Activated naive CD8-positive, alpha-beta T cell treated with anti-CD3 and anti-CD28 coated beads, Interleukin-2, amount 50 U/mL, for 24 hours (primary cell): Measurements from ENCODE around the gene MUC5B.

ENCODE experiments used
- ATAC-seq: fragments of 150-1000 bp; cut with Tn5 transposase; one replicate; pipeline ENCODE4 v1.10.0; 2021
- DNase-seq: peaks from one replicate; pipeline ENCODE4 v3.0.0; 2021
- H3K27ac Mint-ChIP-seq: one replicate; pipeline ENCODE4 v1.8.0; 2021; ENCODE audit warnings: mild to moderate bottlenecking, mixed read lengths
- H3K27me3 Mint-ChIP-seq: one replicate; pipeline ENCODE4 v1.8.0; 2021; ENCODE audit warnings: mixed read lengths
- H3K36me3 Mint-ChIP-seq: one replicate; pipeline ENCODE4 v1.8.0; 2021; ENCODE audit warnings: low read depth, mixed read lengths
- H3K4me1 Mint-ChIP-seq: one replicate; pipeline ENCODE4 v1.8.0; 2021; ENCODE audit warnings: mixed read lengths
- H3K4me3 Mint-ChIP-seq: one replicate; pipeline ENCODE4 v1.8.0; 2021; ENCODE audit warnings: mild to moderate bottlenecking, moderate library complexity, mixed read lengths
- H3K9me3 Mint-ChIP-seq: one replicate; pipeline ENCODE4 v1.8.0; 2021; ENCODE audit warnings: mixed read lengths

MUC5B gene

DNA sequence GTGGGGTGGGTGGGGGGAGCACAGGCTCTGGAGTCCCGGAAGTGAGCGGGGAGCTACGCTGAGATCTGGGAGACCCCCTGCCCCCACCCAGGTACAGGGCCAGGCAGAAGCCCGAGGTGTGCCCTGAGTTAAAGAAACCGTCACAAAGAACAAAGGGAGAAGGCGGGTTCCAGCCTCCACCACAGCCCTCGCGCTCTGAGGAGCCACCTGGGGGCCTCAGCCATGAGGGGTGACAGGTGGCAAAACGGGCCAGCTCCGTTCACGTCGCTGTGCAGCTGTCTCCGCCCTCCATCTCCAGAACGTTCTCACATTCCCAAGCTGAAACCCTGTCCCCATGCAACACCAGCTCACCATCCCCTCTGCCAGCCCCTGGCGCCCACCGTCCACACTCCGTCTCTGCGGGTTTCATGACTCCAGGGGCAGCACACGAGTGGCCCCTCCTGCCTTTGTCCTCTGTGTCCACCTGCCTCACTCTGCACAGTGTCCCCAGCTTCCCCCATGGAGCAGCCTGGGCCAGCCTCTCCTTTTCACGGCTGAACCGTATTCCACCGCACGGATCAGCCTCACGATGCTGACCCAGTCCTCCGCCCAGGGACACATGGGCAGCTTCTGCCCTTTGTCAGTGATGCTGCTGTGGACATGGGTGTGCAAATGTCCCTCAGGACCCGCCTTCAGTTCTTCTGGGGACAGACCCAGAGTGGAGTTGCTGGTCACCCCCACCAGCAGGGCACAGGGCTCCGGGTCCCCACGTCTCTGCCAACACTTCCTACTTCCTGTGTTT, 1.7 kb upstream of the MUC5B start:
- no peak for DNase-seq
- no peak overlapping the region for H3K4me3 Mint-ChIP-seq
- H3K9me3 Mint-ChIP-seq: no peaks in the 10 kb centered on the region
- H3K27ac Mint-ChIP-seq: no peak overlapping the region
- peaks cover 5% of the 10 kb centered on the region for H3K27me3 Mint-ChIP-seq
- H3K36me3 Mint-ChIP-seq: no peaks in the 10 kb centered on the region
- H3K4me1 Mint-ChIP-seq: no peaks in the 10 kb centered on the region
- ATAC-seq: no peak

GRCh38 chr11:1221848-1222311, 986 bp upstream of the MUC5B start:
- DNase-seq (no peak), ATAC-seq (no peak)
- no peak overlapping the region for H3K4me3 Mint-ChIP-seq
- no peaks in the 10 kb centered on the region for H3K4me1 Mint-ChIP-seq
- H3K27ac Mint-ChIP-seq: no peak overlapping the region
- peaks cover 5% of the 10 kb centered on the region for H3K27me3 Mint-ChIP-seq
- H3K9me3 Mint-ChIP-seq: no peaks in the 10 kb centered on the region
- H3K36me3 Mint-ChIP-seq: no peaks in the 10 kb centered on the region

GRCh38 chr11:1223346-1224110, 662 bp downstream of the MUC5B start:
- no peak overlapping the region for H3K4me3 Mint-ChIP-seq
- ATAC-seq (no peak), DNase-seq (no peak)
- H3K9me3 Mint-ChIP-seq: no peaks in the 10 kb centered on the region
- no peaks in the 10 kb centered on the region for H3K36me3 Mint-ChIP-seq
- H3K27ac Mint-ChIP-seq: no peak overlapping the region
- no peaks in the 10 kb centered on the region for H3K4me1 Mint-ChIP-seq
- peaks cover 5% of the 10 kb centered on the region for H3K27me3 Mint-ChIP-seq

- H3K27ac Mint-ChIP-seq: no peak overlapping the region
- DNase-seq: no peak
- H3K9me3 Mint-ChIP-seq: no peaks in the 10 kb centered on the region
- no peaks in the 10 kb centered on the region for H3K4me1 Mint-ChIP-seq
- H3K27me3 Mint-ChIP-seq: peaks cover 5% of the 10 kb centered on the region
- H3K36me3 Mint-ChIP-seq: no peaks in the 10 kb centered on the region
- no peak for ATAC-seq
- no peak overlapping the region for H3K4me3 Mint-ChIP-seq
Measured at GRCh38 chr11:1224111-1224490, 1.2 kb downstream of the MUC5B start.

DNA sequence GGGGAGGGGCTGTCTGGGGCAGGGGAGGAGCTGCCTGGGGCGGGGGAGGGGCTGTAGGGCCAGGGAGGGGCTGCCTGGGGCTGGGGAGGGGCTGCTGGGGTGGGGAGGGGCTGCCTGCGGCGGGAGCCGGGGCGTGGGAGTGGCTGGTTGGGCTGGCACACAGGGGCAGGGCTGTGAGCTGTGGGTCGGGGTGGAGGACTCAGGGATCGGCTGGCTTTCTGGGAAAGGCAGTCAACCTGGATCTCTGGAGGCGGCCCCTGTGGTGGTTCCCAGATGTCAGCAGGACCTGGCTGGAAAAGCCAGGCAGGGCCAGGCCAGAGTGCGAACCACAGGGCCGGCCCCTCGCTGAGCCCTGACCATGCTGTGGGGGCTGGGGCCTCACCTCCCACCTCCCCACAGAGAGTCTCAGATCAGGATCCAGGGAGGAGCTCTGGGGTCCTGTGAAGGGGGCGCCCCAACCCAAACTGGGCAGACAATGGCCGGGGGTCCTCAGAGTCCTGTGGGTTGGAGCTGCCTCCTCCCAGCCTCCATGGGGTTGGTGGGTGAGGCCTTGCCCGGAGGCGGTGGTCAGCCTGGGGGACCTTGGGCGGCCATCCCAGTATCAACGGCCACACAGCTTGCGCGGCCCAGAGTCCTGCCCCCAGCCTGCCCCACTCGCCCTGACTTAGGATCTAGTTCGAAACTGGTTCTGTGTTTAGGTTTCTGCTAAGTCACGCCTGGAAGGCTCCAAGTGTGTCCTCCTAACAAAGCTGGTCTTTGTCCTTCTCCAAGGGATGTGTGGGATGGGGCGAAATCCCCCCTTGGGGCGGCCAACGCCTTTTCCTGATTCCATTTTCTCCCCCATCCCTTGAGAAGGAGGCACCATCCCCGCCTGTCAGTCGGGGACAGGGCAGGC, 1.9 kb downstream of the MUC5B start:
- Mint-ChIP-seq H3K27me3 (peaks cover 5% of the 10 kb centered on the region), H3K4me3 (no peak overlapping the region), H3K27ac (no peak overlapping the region), H3K36me3 (no peaks in the 10 kb centered on the region), H3K9me3 (no peaks in the 10 kb centered on the region), H3K4me1 (no peaks in the 10 kb centered on the region)
- ATAC-seq: no peak
- no peak for DNase-seq

GRCh38 chr11:1225386-1226225, 2.7 kb downstream of the MUC5B start:
- Mint-ChIP-seq H3K27ac (no peak overlapping the region), H3K9me3 (no peaks in the 10 kb centered on the region), H3K27me3 (peaks cover 5% of the 10 kb centered on the region), H3K36me3 (no peaks in the 10 kb centered on the region), H3K4me1 (no peaks in the 10 kb centered on the region), H3K4me3 (no peak overlapping the region)
- ATAC-seq (no peak), DNase-seq (no peak)

- Mint-ChIP-seq H3K4me3 (no peak overlapping the region), H3K36me3 (no peaks in the 10 kb centered on the region), H3K4me1 (no peaks in the 10 kb centered on the region), H3K9me3 (no peaks in the 10 kb centered on the region), H3K27ac (no peak overlapping the region), H3K27me3 (peaks cover 1% of the 10 kb centered on the region)
- ATAC-seq (no peak), DNase-seq (no peak)
Measured at GRCh38 chr11:1226226-1226985, 3.5 kb downstream of the MUC5B start.

GRCh38 chr11:1226986-1227550, 4.2 kb downstream of the MUC5B start:
- Mint-ChIP-seq H3K4me1 (no peaks in the 10 kb centered on the region), H3K36me3 (no peaks in the 10 kb centered on the region), H3K27me3 (no peaks in the 10 kb centered on the region), H3K4me3 (no peak overlapping the region), H3K9me3 (no peaks in the 10 kb centered on the region), H3K27ac (no peak overlapping the region)
- DNase-seq (no peak), ATAC-seq (no peak)

GRCh38 chr11:1227551-1228100, 4.8 kb downstream of the MUC5B start:
- ATAC-seq (no peak), DNase-seq (no peak)
- Mint-ChIP-seq H3K36me3 (no peaks in the 10 kb centered on the region), H3K9me3 (no peaks in the 10 kb centered on the region), H3K27ac (no peak overlapping the region), H3K4me1 (no peaks in the 10 kb centered on the region), H3K27me3 (no peaks in the 10 kb centered on the region), H3K4me3 (no peak overlapping the region)

DNA sequence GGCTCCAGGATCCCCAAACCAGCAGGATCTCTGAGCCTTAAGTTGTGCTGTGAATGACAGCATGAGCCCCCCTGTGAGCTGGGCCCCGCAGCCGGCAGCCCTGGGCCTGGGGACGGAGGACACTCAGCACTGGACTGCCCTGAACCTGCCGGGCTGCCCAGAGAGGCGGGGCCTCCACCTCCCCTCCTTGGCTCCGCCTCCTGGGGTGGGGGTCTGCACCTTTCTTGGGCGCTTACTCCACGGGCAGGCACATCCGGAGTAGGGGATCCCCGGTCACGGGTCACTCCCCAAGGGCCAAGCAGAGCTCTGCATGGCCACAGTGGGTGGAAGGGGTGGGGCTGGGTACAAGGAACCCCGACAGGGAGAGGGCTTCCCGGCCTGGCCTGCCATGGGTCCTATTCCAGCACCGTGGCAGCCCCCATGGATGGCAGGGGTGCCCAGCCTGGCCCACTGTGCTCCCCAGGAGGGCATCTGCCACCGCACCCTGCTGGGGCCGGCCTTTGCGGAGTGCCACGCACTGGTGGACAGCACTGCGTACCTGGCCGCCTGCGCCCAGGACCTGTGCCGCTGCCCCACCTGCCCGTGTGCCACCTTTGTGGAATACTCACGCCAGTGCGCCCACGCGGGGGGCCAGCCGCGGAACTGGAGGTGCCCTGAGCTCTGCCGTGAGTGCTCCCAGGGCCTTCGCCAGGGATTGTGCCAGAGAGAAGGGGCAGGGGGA, 5.4 kb downstream of the MUC5B start:
- no peak overlapping the region for H3K4me3 Mint-ChIP-seq
- H3K9me3 Mint-ChIP-seq: no peaks in the 10 kb centered on the region
- no peaks in the 10 kb centered on the region for H3K27me3 Mint-ChIP-seq

GRCh38 chr11:1228921-1229451, 6.1 kb downstream of the MUC5B start:
- Mint-ChIP-seq H3K9me3 (no peaks in the 10 kb centered on the region), H3K4me1 (no peaks in the 10 kb centered on the region)
- no peak for ATAC-seq

More for the DNA sequence above, 5.4 kb downstream of the MUC5B start:
- H3K36me3 Mint-ChIP-seq: no peaks in the 10 kb centered on the region
- H3K4me1 Mint-ChIP-seq: no peaks in the 10 kb centered on the region
- no peak for DNase-seq
- no peak for ATAC-seq
- no peak overlapping the region for H3K27ac Mint-ChIP-seq

DNA sequence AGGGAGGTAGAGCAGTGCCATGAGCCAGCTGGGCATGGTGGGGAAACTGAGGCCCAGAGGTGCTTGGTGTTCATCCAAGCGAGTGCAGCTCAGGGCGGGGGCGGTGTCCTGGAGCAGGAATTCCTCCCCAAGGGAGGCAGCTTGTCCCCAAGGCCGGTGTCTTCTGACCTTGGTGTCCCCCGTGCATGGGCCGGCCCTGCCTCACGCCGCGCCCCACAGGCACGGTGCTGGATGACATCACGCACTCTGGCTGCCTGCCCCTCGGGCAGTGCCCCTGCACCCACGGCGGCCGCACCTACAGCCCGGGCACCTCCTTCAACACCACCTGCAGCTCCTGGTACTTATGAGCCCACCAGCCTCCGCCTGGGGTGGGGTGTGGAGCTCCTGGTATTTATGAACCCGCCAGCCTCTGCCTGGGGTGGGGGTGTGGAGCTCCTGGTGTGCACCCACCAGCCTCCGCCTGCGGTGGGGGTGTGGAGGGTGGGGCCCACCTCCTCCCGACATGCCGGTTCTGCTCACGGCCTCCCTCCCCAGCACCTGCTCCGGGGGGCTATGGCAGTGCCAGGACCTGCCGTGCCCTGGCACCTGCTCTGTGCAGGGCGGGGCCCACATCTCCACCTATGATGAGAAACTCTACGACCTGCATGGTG, 6.7 kb downstream of the MUC5B start:
- Mint-ChIP-seq H3K4me3 (no peak overlapping the region), H3K4me1 (no peaks in the 10 kb centered on the region), H3K27ac (no peak overlapping the region), H3K9me3 (no peaks in the 10 kb centered on the region), H3K36me3 (no peaks in the 10 kb centered on the region), H3K27me3 (no peaks in the 10 kb centered on the region)
- DNase-seq (no peak), ATAC-seq (no peak)

More at GRCh38 chr11:1228921-1229451, 6.1 kb downstream of the MUC5B start:
- Mint-ChIP-seq H3K27ac (no peak overlapping the region), H3K27me3 (no peaks in the 10 kb centered on the region), H3K4me3 (no peak overlapping the region), H3K36me3 (no peaks in the 10 kb centered on the region)
- no peak for DNase-seq
